DMS79 treated with DMSO at 0.1 percent for 48 hours (cell line): ENCODE results near the gene PGBD5.

Experiments
- DNase-seq: peaks from one replicate; lab custom pipeline; 2025; lab: John Stamatoyannopoulos, UW

PGBD5 gene

DNA sequence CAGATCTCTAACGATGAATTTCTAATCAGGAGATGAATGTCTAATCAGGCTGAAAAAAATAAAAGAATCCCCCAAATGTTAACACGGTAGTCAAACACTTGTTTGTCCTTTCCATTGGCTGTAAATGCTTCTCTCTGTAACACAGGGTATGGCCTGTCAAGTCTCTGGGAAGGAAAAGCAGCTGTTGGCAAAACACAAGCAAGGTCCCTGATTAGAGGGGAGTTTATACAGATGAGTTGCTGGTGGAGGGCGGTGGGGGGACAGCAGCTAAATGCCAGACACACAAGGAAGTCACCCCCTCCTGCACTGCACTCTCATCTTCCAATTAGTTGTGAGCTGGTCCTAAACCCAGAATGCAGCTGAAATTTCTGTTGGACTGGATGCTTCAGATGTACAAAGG lies 51.0 kb downstream of the PGBD5 start:
- no peak for DNase-seq

DNA sequence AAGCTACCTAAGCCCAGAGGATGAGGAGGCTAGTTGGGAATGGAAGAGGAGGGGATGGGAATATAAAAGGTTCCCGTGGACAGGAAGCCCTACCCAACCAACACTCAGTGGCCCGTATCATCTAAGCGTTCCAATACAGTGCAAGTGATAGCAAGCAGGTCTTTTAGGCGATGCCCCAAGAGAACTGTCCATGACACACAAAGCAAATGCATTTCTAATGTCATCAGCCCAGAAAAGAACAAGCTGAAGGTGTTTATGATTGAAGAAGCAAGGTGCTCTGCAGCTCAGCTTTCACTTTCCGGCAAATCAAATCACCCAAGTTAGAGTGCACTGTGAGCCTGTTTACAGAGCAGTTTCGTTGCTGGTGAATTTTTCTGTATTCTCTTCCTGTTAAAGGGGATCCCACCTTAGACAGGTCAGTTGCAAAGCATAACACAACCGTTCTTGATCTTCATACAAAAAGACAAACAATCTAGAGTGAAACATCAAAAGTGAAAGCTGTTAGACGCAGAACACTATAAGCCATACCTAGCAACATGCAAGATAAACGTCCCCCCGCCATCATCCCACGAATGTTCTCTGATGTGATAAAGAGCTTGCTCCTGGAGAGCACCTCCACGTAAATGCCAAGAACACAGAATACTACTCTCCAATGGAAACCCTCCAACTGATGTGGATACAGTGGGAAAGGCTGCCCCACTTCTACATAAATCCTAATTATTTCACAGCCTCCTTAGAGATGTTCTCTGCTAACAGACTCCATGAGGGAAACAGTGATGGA lies 54.0 kb downstream of the PGBD5 start:
- DNase-seq: no peak

DNA sequence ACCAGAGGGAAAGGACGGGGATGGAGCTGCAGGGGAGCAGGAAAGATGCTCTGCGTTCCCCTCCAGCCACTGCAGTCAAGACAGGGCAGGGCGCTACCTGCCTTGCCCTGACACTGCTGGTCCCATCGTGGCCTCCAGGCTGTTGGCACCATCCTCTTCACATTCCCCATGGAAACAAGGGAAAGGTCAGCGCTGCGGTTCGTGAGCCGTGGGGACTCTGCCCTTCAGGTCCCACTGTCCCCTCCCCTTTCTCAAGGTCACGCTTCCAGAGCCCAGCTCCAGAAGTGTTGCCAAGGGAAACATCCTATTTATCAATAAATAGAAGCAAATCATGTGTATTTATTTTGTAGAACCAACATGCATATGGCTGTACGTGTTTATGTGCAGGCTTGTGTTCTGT lies 56.0 kb downstream of the PGBD5 start:
- DNase-seq: no peak

DNA sequence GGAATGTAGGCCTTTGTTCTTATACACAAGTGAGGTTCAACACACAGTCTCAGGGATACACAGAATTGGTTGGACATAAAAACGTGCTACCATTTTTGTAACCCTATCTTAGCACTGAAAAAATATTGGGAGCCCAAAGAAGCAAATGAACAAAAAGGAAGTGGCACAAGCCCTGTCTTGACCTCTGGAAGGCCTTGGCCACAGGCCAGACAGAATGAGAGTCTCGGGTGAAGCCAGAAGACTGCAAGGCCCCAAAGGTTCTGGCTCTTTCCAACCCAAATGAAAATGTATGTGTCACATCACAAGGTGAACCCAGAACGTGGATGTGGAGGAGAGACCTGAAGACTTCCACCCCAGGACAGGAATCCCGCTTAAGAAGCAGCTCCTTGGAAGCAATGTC lies 57.3 kb downstream of the PGBD5 start:
- no peak for DNase-seq

DNA sequence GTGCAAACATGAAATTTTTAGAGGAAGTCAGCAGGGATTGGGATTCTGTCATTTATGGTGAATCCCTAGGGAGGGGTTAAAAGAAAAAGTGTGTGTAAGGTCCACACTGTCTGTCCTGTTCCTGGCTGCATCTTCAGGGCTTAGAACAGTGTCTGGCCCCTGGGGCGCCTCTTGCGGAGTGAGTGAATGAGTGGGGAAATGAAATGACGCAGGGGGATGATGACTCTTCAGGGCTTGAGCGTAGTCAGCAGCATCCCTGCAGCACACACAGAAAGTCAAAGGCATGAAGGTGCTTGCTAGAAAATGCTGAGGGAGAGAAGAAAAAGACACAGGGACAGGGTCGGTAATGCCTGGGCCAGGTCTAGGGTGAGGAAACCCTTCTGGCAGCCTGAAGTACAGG lies 57.8 kb downstream of the PGBD5 start:
- DNase-seq: no peak

DNA sequence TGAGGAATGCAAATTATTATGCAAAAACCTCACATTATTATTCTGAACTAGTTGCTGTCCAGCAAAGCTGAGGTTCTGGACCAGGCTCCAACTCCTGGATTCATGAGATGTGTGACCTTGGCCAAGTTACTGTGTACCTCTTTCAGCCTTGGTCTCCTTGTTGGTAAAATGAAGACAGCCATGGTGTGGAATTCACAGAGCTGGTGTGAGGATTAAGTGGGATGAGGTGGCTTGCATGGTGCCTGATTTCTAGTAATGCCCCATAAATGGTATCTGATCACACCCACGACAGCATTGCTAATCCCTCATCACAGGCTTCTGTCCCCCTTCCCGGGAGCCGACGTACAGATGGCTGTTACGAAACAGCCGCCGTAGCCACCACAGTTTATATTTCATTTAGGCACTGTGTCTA lies 59.6 kb downstream of the PGBD5 start:
- DNase-seq: no peak

DNA sequence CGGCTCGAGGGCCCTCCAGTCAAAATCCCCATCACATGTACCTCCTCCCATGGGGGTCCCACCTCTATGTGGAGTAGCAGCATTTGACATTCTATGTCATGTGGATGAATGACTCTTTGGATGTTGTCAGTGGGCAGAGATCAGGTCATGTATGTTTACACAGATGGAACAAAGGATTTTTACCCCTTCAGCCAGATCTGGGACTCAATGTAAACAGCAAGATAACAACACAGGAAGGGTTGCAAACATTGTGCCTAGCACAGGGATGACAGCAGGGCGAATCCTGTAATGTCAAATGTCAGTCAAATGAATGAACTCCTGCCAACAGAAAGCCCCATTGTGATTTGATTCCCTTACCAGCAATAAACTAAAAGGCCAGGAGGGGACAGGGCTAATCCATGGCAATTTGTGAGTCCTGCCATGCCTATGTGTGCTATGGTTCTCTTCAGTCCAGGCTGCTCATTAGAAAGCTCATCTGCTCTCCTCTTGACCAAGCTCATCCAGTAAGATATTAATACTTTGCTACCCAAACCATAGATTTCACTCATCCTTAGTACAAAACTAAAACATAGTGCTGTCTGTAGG lies 60.3 kb downstream of the PGBD5 start:
- DNase-seq: no peak

DNA sequence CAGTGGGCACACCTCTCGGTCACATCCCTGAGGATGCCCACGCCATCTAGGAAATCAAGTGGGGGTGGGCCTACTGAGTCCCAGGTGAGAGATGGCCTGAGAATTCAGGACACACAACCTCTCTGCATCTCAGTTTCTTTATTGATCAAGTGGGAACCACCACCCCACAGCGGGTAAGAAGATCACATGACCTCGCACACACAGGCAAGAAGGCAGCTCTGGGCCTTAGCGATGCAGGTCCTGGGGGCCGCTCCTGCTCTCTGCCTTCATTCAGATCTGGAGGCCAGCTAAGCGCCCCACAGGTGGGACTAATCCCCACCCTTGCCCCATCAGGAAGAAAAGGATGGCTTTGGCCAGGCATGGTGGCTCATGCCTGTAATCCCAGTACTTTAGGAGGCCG lies 63.2 kb downstream of the PGBD5 start:
- no peak for DNase-seq

DNA sequence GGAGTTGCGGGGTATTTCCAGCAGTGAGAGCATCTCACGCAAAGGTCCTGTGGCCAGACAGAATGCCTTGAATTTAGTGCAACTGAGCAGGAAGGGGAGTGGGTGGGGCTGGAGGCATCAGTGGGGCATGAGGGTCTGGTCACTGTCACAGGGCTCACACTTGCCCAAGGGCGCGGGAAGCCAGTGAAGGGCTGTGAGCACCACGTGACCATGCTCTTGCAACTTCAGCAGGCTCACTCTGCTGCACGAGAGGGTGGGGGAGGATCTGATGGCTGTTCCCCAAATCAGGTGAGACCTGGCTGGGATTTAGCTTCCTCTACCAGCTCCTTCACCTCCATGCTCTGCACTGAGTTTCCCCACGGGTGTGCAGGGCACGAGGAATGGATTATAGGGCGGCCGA lies 64.2 kb downstream of the PGBD5 start:
- no peak for DNase-seq

DNA sequence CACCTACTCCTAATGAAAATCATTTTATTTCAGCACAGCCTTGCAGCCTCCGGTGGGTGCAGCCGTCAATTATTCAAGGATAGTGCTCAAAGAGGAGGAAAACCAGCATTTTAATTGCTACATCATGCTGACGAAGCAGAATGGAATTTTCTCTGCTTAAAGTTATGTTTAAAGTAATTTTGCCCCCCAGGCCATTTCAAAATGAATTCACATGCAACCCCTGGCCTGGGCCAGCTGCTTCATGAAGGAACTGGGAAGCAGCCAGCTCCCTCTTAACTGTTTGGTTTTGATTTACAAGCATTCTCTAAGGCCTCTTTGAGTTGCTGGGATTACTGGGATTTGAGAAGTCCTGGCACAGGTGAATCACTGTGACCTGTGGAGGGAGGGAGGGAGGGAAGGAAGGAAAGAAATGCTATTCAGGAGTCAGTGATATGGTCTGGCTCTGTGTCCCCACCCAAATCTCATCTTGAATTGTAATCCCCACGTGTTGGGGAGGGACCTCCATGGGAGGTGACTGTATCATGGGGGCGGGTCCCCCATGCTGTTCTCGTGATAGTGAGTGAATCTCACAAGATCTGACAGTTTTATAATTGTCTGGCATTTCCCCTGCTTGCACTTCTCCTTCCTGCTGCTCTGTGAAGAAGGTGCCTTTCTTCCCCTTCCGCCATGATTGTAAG lies 66.0 kb downstream of the PGBD5 start:
- peak; percentile 29 for DNase-seq

DNA sequence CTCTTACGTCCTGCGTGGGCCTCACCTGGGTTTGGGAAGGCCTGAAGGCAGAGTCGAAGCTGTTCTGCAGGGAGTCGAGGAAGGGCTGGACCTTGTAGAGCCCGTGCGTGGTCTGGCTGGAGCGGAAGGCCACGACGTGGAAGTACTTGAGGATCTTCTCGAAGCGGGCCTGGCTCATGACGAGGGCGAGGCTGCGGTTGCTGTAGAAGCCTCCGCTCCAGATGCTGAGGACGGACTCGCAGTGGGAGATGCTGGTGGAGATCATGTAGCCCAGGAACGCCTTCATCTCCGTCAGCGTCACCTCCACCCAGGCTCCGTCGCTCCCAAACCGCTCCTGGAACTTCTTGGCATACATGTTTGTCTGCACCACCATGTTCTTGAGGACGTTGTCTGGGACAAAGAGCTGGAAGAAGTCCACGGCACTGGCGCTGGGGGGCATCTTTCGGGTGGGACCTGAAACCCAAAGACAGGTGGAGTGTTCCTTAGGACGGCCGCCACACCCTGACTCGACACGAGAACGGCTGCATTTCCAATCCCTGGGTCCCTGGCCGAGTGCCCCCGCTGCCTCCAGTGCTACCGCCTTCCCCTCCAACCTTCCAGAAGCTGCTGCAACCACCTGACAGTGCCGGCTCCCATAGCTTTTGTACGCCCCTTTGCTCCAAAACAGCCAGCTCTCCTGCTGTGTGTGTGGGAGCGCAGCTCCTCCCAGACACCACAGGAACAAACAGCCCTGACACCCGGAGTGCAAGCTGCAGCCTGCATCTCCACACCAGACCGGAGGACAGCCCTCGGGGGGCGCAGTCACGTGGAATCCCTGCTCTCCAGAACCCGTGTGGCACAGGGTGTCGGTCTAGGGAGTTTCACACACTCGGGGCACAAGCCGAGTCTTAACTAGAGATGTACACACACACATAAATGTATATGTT lies 69.0 kb downstream of the PGBD5 start:
- DNase-seq: no peak

DNA sequence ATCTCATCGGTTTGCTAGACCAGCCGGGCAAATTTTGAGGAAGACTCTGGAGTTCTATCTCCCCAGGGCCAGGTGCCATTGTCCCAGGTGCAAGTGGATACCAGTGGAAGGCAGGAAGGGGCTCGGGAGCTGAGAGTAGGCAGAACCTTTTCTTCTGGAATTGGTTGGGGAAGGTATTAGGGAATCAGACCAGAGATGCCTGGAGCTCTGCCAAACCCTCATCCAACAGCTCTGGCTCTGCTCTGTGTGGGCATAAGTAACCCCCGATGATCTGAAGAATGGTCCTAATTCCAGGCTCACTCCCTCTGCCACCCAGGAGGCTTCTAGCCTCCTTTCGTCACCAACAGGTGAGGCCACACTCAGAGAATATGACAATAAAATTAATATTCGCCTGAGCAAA lies 69.9 kb downstream of the PGBD5 start:
- no peak for DNase-seq

DNA sequence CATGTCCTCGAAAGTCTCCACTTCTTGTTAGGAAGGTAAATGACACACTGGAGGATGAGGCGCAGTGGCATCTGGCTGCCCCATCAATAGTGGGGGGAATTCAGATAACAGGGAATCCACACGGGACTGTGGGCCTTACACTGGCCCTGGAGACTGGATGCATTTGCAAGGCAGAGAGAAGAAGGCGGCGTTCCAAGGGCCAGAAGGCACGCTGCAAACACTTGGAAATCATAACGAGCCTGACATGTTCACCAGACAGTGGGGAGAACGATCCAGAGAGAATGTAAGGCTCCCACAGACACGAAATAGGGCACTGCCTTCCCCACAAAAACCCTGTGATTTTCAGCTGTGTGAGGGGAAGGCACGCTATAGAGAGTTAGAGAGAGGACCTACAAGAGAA lies 70.5 kb downstream of the PGBD5 start:
- no peak for DNase-seq

DNA sequence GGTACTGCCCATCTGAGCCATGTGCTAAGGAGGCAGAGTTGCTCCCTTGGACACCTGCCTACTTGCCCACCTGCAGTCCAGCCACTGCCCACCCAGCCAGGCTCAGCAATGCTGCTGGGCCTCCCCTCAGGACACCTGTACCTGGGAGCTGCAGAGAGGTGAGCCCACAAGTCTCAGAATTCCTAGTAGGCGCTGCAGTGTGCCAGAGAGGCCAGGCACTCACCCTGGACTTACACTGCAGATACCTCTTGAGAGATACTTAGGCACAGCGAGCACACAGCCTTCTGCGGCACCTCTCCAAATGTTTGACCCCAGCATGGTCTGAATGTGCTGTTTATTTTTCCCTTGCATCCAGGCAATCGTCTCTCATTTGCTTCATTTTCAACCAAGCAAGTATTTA lies 71.0 kb downstream of the PGBD5 start:
- DNase-seq: no peak

DNA sequence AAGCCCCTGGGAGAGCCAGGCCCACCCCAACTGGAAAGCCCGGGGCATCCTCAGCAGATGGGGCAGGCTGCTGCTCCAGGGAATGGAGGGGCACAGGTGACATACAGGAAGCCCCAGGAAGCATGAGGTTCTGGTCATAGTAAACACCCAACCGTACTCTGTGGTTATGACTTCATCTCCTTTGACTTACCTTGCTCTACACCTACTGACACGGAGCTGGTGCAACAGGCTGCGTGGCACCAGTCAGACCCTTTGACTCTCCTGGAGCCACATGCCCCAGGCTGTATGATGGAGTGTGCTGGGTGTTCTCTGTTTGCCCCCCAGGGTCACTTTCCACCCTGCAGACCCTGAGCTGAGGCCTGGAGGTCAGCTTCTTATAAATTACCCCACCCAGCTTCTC lies 72.1 kb downstream of the PGBD5 start:
- DNase-seq: no peak

DNA sequence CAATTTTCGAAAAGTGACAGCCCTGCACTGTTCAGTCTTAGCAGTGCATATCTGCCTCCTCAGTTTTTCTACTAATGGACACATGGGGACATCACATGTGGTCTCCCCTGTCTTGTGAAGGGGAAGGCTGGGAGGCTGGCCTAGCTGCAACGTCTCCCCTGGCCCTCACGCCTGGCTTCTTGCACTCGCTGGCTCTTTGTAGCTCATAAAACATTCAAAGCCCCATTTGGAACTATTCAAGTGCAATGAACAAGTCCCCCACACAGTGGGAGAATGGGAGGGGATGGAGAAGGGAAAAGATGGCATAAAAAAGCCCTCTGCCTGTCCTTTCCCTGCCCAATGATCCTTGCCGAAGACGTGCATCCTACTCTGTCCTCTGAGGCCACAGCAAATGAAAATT lies 73.6 kb downstream of the PGBD5 start:
- no peak for DNase-seq

DNA sequence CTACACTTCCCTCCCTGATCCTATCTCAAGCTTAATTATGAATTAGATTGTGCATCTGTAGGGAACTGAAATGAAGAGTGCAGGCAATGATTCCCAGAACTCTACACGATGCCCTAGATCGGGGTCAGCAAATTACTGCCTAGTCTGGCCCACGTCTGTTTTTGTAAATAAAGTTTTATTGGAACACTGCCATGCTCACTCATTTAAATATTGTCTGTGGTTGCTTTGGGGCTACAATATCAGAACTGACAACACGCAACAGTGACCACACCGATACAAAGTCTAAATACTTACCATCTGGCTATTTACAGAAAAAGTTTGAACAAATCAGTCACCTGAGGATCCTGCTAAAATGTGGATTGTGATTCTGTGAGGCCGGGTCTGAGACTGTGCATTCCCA lies 74.1 kb downstream of the PGBD5 start:
- DNase-seq: no peak

DNA sequence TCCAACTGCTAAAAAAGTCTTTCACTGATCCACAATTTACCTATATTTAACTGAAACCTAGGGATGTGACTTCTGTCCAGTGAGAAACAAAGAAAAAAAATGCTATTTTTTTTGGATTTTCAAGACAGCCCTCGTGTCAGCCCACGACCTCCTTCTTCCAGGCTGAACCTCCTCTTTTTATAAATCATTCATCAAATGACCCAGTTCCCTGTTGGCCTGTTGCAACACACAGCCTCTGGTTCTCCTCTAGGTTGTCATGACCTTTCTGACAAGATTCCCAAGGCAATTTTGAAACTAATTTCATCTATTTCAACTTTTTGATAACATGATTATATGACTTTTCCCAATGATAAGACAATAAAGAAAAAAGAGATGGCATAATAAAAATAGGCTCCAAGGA lies 74.6 kb downstream of the PGBD5 start:
- DNase-seq: no peak

DNA sequence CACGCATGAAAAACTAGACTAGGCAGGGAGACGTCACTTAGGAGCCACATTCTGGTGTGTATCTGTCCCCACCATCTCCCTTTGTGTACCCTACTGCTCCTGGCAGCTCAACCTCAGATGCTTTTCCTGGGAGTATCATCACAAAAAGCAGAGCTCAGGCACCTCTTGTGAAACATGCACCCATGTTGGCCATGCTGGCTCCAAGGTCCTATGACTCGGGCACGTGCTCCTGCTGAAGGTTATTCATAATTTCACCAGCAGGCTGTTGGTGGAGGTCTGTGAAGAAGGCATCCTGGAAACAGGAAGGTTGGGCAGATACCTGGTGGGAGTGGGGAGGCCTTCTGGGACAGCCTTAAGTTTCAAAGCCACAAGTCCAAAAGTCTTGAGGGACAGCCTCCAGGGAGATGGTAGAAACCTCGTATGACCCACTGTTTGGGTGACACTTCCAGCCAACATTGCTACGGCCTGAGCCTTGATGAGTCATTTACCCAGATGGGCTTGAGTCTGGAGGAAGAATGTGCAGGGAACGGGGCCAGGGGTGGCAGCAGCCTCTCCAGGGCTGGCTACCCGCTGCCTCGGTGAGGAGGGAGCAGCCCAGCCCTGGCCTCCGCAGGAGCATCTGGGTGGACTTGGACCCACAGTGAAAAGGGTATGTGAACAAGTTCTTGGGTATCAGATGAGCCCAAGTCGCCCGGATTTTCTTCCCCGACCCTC lies 75.8 kb downstream of the PGBD5 start:
- DNase-seq: no peak

DNA sequence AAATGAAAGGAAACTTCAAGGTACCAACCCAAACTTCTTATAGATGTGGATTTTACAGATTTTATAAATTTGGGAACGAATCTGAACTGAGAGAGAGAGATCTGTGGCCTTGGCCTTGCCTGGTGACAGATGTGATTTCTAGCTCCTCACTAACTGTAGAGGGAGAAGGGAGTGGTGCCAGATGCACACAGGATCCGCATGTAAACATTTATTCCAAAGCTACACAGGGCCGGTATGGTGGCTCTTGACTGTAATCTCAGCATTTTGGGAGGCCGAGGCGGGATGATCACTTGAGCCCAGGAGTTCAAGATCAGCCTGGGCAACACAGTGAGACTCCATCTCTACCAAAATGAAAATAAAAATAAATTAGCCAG lies 77.1 kb downstream of the PGBD5 start:
- no peak for DNase-seq

DNA sequence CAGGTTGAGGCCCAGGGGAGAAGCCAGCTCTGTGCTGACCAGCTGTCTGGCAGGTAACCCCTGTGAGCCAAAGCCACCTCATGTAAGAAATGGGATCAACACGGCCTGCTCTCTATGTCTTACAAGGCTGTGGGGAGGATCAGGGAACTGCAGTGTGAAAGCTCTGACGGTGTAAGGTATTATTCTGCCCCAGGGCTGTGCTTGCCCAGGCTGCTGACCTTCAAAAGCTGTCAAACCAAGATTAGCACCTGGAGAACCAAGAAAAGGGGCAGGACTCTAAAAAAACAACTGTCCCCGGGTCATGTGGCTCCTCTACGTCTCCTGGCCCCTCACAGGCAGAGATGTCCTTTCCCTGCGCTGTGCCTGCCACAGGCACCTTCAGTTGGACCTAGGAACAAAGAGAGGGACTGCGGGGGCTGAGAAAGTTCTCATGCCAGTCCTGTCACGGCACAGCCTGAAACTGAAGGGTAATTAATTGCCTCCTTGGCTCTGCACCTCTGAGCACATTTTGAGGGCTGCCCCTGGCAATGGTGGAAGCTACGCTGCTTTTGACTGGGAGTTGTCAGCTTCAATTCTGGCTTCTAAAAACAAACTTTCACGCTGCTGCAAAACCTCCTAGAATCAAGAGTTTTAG lies 77.6 kb downstream of the PGBD5 start:
- DNase-seq: no peak
